GM12891 (cell line): ENCODE results near the gene ELMOD2. TPM values are rescaled to one million over a fixed set of nuclear protein-coding genes. Genes with fewer than 3 reads are reported as not detected.
"Not testable (repeated sequence)": the region's sequence is repeated elsewhere in the genome, so short reads cannot be mapped to it uniquely, and the experiment has no call there.

Experiments used
- DNase-seq: peaks from one replicate; pipeline ENCODE4 v3.0.0; 2011; ENCODE audit warnings: low spot score; ENCODE audit not compliant: insufficient read length
- FAIRE-seq: peaks from 2 replicates; lab custom pipeline; 2011; peaks lifted over from hg19 to GRCh38; lab: Jason Lieb, UNC
- PAX5 ChIP-seq: IDR thresholded peaks from 2 replicates; pipeline ENCODE4 v1.6.1; 2011; ENCODE audit warnings: low read length, moderate library complexity, mild to moderate bottlenecking; ENCODE audit not compliant: insufficient read depth, severe bottlenecking
- POLR2A ChIP-seq: IDR thresholded peaks from 2 replicates; pipeline ENCODE4 v1.6.1; 2011; ENCODE audit warnings: low read depth, low read length, control low read depth
- POLR2AphosphoS5 ChIP-seq: IDR thresholded peaks from 2 replicates; pipeline ENCODE4 v1.6.1; 2011; ENCODE audit warnings: low read depth, low read length, control low read depth
- POU2F2 ChIP-seq: IDR thresholded peaks from 2 replicates; pipeline ENCODE4 v1.6.1; 2011; ENCODE audit warnings: low read depth, mild to moderate bottlenecking, control low read depth, low read length, moderate library complexity
- SPI1 ChIP-seq: IDR thresholded peaks from 2 replicates; pipeline ENCODE4 v1.6.1; 2011; ENCODE audit warnings: low read depth, low read length, control low read depth
- TAF1 ChIP-seq: IDR thresholded peaks from 2 replicates; pipeline ENCODE4 v1.6.1; 2011; ENCODE audit warnings: low read depth, low read length, control low read depth
- polyA plus RNA-seq: library from polyadenylated mRNA; unstranded; fragments of >200 nt; gene quantifications from one replicate; pipeline ENCODE4 v1.2.1, GENCODE V29; 2012; ENCODE audit warnings: low read depth, missing spikeins, inconsistent platforms; ENCODE audit not compliant: missing spikeins

ELMOD2 gene
- polyA plus RNA-seq, result 3.9 TPM

- peak; percentile 97 for FAIRE-seq
Observed at GRCh38 chr4:140523857-140524742, at the start of gene ELMOD2. ELMOD2 (plus strand) TSS chr4:140524168; CDS start chr4:140525429, 1,261 bp downstream.

GRCh38 chr4:140483445-140483844 is 40.5 kb upstream of the ELMOD2 start:
- DNase-seq (no peak), FAIRE-seq (no peak)
- TF ChIP-seq POLR2A, result no peak

More at GRCh38 chr4:140523857-140524742, at the start of gene ELMOD2:
- DNase-seq, result peak; percentile 90
- 0 out of 2 replicates have a peak, but pooled peaks have one; percentile 3 for TF ChIP-seq SPI1
- peak; percentile 85 for TF ChIP-seq POLR2AphosphoS5
- peak; percentile 65; the same call in 1 of the 2 replicates for TF ChIP-seq TAF1
- TF ChIP-seq PAX5, result no peak
- TF ChIP-seq POU2F2, result peak; percentile 42; the same call in 1 of the 2 replicates
- TF ChIP-seq POLR2A, result peak; percentile 90

GRCh38 chr4:140485939-140486338 is 38.0 kb upstream of the ELMOD2 start:
- TF ChIP-seq SPI1, result no peak
- TF ChIP-seq POU2F2, result no peak
- no peak for TF ChIP-seq POLR2A
- no peak for FAIRE-seq
- DNase-seq, result no peak

- FAIRE-seq (no peak), DNase-seq (no peak)
- no peak for TF ChIP-seq POLR2AphosphoS5
- no peak for TF ChIP-seq TAF1
- no peak for TF ChIP-seq SPI1
- TF ChIP-seq POU2F2, result no peak
- TF ChIP-seq PAX5, result no peak
- no peak for TF ChIP-seq POLR2A
Observed at GRCh38 chr4:140497405-140497746, 26.6 kb upstream of the ELMOD2 start.

GRCh38 chr4:140497747-140498636 is 26.0 kb upstream of the ELMOD2 start, which contains the start of gene MGAT4D:
MGAT4D (minus strand) TSS chr4:140498293; CDS start chr4:140498222, 71 bp downstream.
- FAIRE-seq (no peak), DNase-seq (no peak)
- no peak for TF ChIP-seq POLR2A
- TF ChIP-seq POU2F2, result no peak

- no peak for FAIRE-seq
- TF ChIP-seq POLR2A (no peak), SPI1 (no peak), POU2F2 (no peak), TAF1 (no peak), PAX5 (no peak), POLR2AphosphoS5 (no peak)
- no peak for DNase-seq
Observed at GRCh38 chr4:140499391-140499790, 24.6 kb upstream of the ELMOD2 start.

GRCh38 chr4:140504261-140504660 is 19.7 kb upstream of the ELMOD2 start:
- no peak for DNase-seq
- TF ChIP-seq SPI1 (no peak), PAX5 (no peak), POU2F2 (no peak), POLR2A (no peak), POLR2AphosphoS5 (no peak), TAF1 (no peak)
- no peak for FAIRE-seq

- not testable (repeated sequence) for FAIRE-seq
Observed at GRCh38 chr4:140513765-140514164, 10.2 kb upstream of the ELMOD2 start.

GRCh38 chr4:140515423-140515822 is 8.5 kb upstream of the ELMOD2 start:
- FAIRE-seq, result no peak
- TF ChIP-seq SPI1 (no peak), PAX5 (no peak), POU2F2 (no peak), TAF1 (no peak), POLR2A (no peak), POLR2AphosphoS5 (no peak)
- DNase-seq, result no peak

More at GRCh38 chr4:140513765-140514164, 10.2 kb upstream of the ELMOD2 start:
- DNase-seq, result not testable (repeated sequence)
